Neural progenitor cell (in vitro differentiated cells): Measurements from ENCODE around the gene TEP1. TPM values are rescaled to one million over a fixed set of nuclear protein-coding genes. Genes with fewer than 3 reads are reported as not detected.
A peak's percentile ranks its signal among the peaks of the same experiment; 100 is the strongest.

ENCODE experiments used
- DNase-seq: peaks from one replicate; pipeline ENCODE4 v3.0.0-alpha.2; 2016; ENCODE audit warnings: low spot score
- H2AFZ ChIP-seq: fragments of 200-600 bp; sonication (generic); replicated peaks from 2 replicates; pipeline ENCODE4 v1.6.1; 2016; ENCODE audit warnings: antibody characterized with exemption
- H3F3A ChIP-seq: fragments of 200-600 bp; sonication (generic); 2 replicates; pipeline ENCODE4 v1.6.1; 2016; ENCODE audit warnings: antibody characterized with exemption, low read depth
- H3K27ac ChIP-seq: fragments of 200-600 bp; sonication (generic); 2 replicates; pipeline ENCODE4 v1.5.1; 2016; ENCODE audit warnings: mild to moderate bottlenecking
- H3K27me3 ChIP-seq: fragments of 200-600 bp; sonication (generic); 2 replicates; pipeline ENCODE4 v1.6.1; 2016; ENCODE audit warnings: mild to moderate bottlenecking, moderate library complexity
- H3K36me3 ChIP-seq: fragments of 200-600 bp; sonication (generic); 2 replicates; pipeline ENCODE4 v1.5.1; 2016
- H3K4me1 ChIP-seq: fragments of 200-600 bp; sonication (generic); 2 replicates; pipeline ENCODE4 v1.6.1; 2016; ENCODE audit warnings: mixed run types
- H3K4me2 ChIP-seq: fragments of 200-600 bp; sonication (generic); 2 replicates; pipeline ENCODE4 v1.6.1; 2016
- H3K4me3 ChIP-seq: fragments of 200-600 bp; sonication (generic); 2 replicates; pipeline ENCODE4 v1.5.1; 2016
- H3K79me2 ChIP-seq: fragments of 200-600 bp; sonication (generic); 2 replicates; pipeline ENCODE4 v1.6.1; 2016; ENCODE audit warnings: low read depth
- H3K9ac ChIP-seq: fragments of 200-600 bp; sonication (generic); 2 replicates; pipeline ENCODE4 v1.6.1; 2016
- H3K9me3 ChIP-seq: fragments of 200-600 bp; sonication (generic); 2 replicates; pipeline ENCODE4 v1.5.1; 2016; ENCODE audit warnings: low read depth
- H4K20me1 ChIP-seq: fragments of 200-600 bp; sonication (generic); 2 replicates; pipeline ENCODE4 v1.6.1; 2016; ENCODE audit warnings: low read depth
- H3K27ac Mint-ChIP-seq: 3 replicates; pipeline ENCODE4 v1.8.0; 2021; ENCODE audit warnings: mixed read lengths
- H3K27me3 Mint-ChIP-seq: 2 replicates; pipeline ENCODE4 v1.8.0; 2022; ENCODE audit warnings: low read depth, mild to moderate bottlenecking, inconsistent platforms, moderate library complexity, mixed read lengths; ENCODE audit not compliant: insufficient read depth
- H3K36me3 Mint-ChIP-seq: 3 replicates; pipeline ENCODE4 v1.8.0; 2021; ENCODE audit warnings: mixed read lengths
- H3K4me1 Mint-ChIP-seq: 3 replicates; pipeline ENCODE4 v1.8.0; 2021; ENCODE audit warnings: mixed read lengths
- H3K4me3 Mint-ChIP-seq: 3 replicates; pipeline ENCODE4 v1.8.0; 2021; ENCODE audit warnings: mild to moderate bottlenecking, moderate library complexity, mixed read lengths
- H3K9me3 Mint-ChIP-seq: 3 replicates; pipeline ENCODE4 v1.8.0; 2020; ENCODE audit warnings: mixed read lengths
- CTCF ChIP-seq: fragments of 200-600 bp; sonication (generic); IDR thresholded peaks from 2 replicates; pipeline ENCODE4 v1.5.1; 2017; ENCODE audit warnings: antibody characterized with exemption, mild to moderate bottlenecking
- EZH2 ChIP-seq: fragments of 200-600 bp; sonication (generic); IDR thresholded peaks from 2 replicates; pipeline ENCODE4 v1.6.1; 2017; ENCODE audit warnings: antibody characterized with exemption, mild to moderate bottlenecking, moderate library complexity
- EZH2phosphoT487 ChIP-seq: fragments of 200-600 bp; sonication (generic); IDR thresholded peaks from 2 replicates; pipeline ENCODE4 v1.6.1; 2017; ENCODE audit warnings: antibody characterized with exemption
- total RNA-seq: library from RNA; depleted of rRNA; stranded (reverse); fragments of >200 nt; gene quantifications from 2 replicates; pipeline ENCODE4 v1.2.3, GENCODE V29; 2015; ENCODE audit warnings: low replicate concordance

Gene TEP1
- total RNA-seq, 1 donor from 2014 or later = 19.8 TPM

- no peaks in the 10 kb centered on the region for H3K9me3 Mint-ChIP-seq
- H4K20me1 ChIP-seq = peaks cover 14% of the 10 kb centered on the region
- TF ChIP-seq EZH2phosphoT487 = no peak
- TF ChIP-seq EZH2 = no peak
- no peak for TF ChIP-seq CTCF
- no peak for DNase-seq
- H3K27me3 Mint-ChIP-seq = no peaks in the 10 kb centered on the region
- H3K36me3 Mint-ChIP-seq = peaks cover 13% of the 10 kb centered on the region
- H3K4me1 Mint-ChIP-seq = peaks cover 20% of the 10 kb centered on the region
- H3K9ac ChIP-seq = no peak overlapping the region
- peaks cover 7% of the 10 kb centered on the region for H3K36me3 ChIP-seq
- no peaks in the 10 kb centered on the region for H3K27me3 ChIP-seq
- peaks cover 13% of the 10 kb centered on the region for H3K4me1 ChIP-seq
- peaks cover 59% of the 10 kb centered on the region for H3K79me2 ChIP-seq
- H3K27ac Mint-ChIP-seq = no peak overlapping the region
- H3K4me2 ChIP-seq = no peak overlapping the region
- no peak overlapping the region for H2AFZ ChIP-seq
- peak overlapping the region; percentile 57 for H3K4me3 Mint-ChIP-seq
- H3K9me3 ChIP-seq = no peaks in the 10 kb centered on the region
- peaks cover 69% of the 10 kb centered on the region for H3F3A ChIP-seq
- no peak overlapping the region for H3K4me3 ChIP-seq
- H3K27ac ChIP-seq = no peak overlapping the region
Measured at GRCh38 chr14:20458031-20458789, 44.9 kb upstream of the TEP1 start.

- H3K9me3 Mint-ChIP-seq = no peaks in the 10 kb centered on the region
- peak overlapping the region; percentile 99 for H3K27ac ChIP-seq
- H3K4me2 ChIP-seq = peak overlapping the region; percentile 85
- peaks cover 15% of the 10 kb centered on the region for H3K36me3 Mint-ChIP-seq
- H3F3A ChIP-seq = peaks cover 59% of the 10 kb centered on the region
- no peak for TF ChIP-seq EZH2
- no peak for TF ChIP-seq EZH2phosphoT487
- TF ChIP-seq CTCF = no peak
- no peak overlapping the region for H3K4me3 Mint-ChIP-seq
- peaks cover 9% of the 10 kb centered on the region for H3K4me1 ChIP-seq
- H2AFZ ChIP-seq = no peak overlapping the region
- peaks cover 17% of the 10 kb centered on the region for H3K4me1 Mint-ChIP-seq
- no peaks in the 10 kb centered on the region for H3K9me3 ChIP-seq
- peaks cover 7% of the 10 kb centered on the region for H3K36me3 ChIP-seq
- H3K9ac ChIP-seq = no peak overlapping the region
- no peak overlapping the region for H3K27ac Mint-ChIP-seq
- DNase-seq = no peak
- H3K27me3 ChIP-seq = no peaks in the 10 kb centered on the region
- H4K20me1 ChIP-seq = peaks cover 14% of the 10 kb centered on the region
- H3K79me2 ChIP-seq = peaks cover 65% of the 10 kb centered on the region
- H3K27me3 Mint-ChIP-seq = no peaks in the 10 kb centered on the region
- no peak overlapping the region for H3K4me3 ChIP-seq
Measured at GRCh38 chr14:20456971-20457370, 43.7 kb upstream of the TEP1 start.

GRCh38 chr14:20455355-20456300 is 42.3 kb upstream of the TEP1 start:
- Mint-ChIP-seq H3K27ac (no peak overlapping the region), H3K4me3 (no peak overlapping the region), H3K4me1 (peaks cover 10% of the 10 kb centered on the region), H3K36me3 (peaks cover 16% of the 10 kb centered on the region), H3K27me3 (no peaks in the 10 kb centered on the region), H3K9me3 (no peaks in the 10 kb centered on the region)
- peaks cover 56% of the 10 kb centered on the region for H3F3A ChIP-seq
- H4K20me1 ChIP-seq = peaks cover 10% of the 10 kb centered on the region
- DNase-seq = peak; percentile 86
- H3K4me1 ChIP-seq = peaks cover 9% of the 10 kb centered on the region
- peak overlapping the region; percentile 93 for H3K9ac ChIP-seq
- H3K27me3 ChIP-seq = no peaks in the 10 kb centered on the region
- peak overlapping the region; percentile 84 for H2AFZ ChIP-seq
- H3K9me3 ChIP-seq = no peaks in the 10 kb centered on the region
- peaks cover 7% of the 10 kb centered on the region for H3K36me3 ChIP-seq
- TF ChIP-seq EZH2 (no peak), CTCF (no peak)
- H3K4me3 ChIP-seq = peak overlapping the region; percentile 84
- peak overlapping the region; percentile 85 for H3K4me2 ChIP-seq
- H3K79me2 ChIP-seq = peaks cover 59% of the 10 kb centered on the region
- peak overlapping the region; percentile 99 for H3K27ac ChIP-seq
